ENCODE data around the gene MYH8.

MYH8 gene

GRCh38 chr17:10421900-10422542 is at the start of gene MYH8:
TSS of gene MYH8 (minus strand) at chr17:10421950. CDS start at chr17:10420227, 1,723 bp downstream.
- DNase-seq (ENCODE audit: extremely low spot score, insufficient read length, low read depth) (no peak), FAIRE-seq (no peak)

- DNase-seq (ENCODE audit: extremely low spot score, insufficient read length, low read depth) (no peak), FAIRE-seq (no peak)
These were observed 47.7 kb upstream of the MYH8 start, which contains the start of gene MYH4 for GRCh38 chr17:10469459-10469858. TSS of gene MYH4 (minus strand) at chr17:10469559. CDS start at chr17:10466745, 2,814 bp downstream.

GRCh38 chr17:10463402-10463801 is 41.7 kb upstream of the MYH8 start:
- no peak for DNase-seq (ENCODE audit: extremely low spot score, insufficient read length, low read depth)

GRCh38 chr17:10460062-10460461 is 38.3 kb upstream of the MYH8 start:
- FAIRE-seq (no peak), DNase-seq (ENCODE audit: extremely low spot score, insufficient read length, low read depth) (no peak)

More at GRCh38 chr17:10463402-10463801, 41.7 kb upstream of the MYH8 start:
- no peak for FAIRE-seq

GRCh38 chr17:10458701-10459100 is 37.0 kb upstream of the MYH8 start:
- DNase-seq (ENCODE audit: extremely low spot score, insufficient read length, low read depth) (no peak), FAIRE-seq (no peak)

- DNase-seq (ENCODE audit: extremely low spot score, insufficient read length, low read depth): no peak
- FAIRE-seq: no peak
These were observed 36.2 kb upstream of the MYH8 start for GRCh38 chr17:10457952-10458351.

- DNase-seq (ENCODE audit: extremely low spot score, insufficient read length, low read depth): no peak
- no peak for FAIRE-seq
These were observed 25.5 kb upstream of the MYH8 start for GRCh38 chr17:10447026-10447931.

GRCh38 chr17:10439816-10440215 is 18.1 kb upstream of the MYH8 start:
- no peak for FAIRE-seq
- no peak for DNase-seq (ENCODE audit: extremely low spot score, insufficient read length, low read depth)

GRCh38 chr17:10435096-10435495 is 13.3 kb upstream of the MYH8 start:
- DNase-seq (ENCODE audit: extremely low spot score, insufficient read length, low read depth) (no peak), FAIRE-seq (no peak)

GRCh38 chr17:10429421-10430045 is 7.8 kb upstream of the MYH8 start:
- FAIRE-seq (no peak), DNase-seq (ENCODE audit: extremely low spot score, insufficient read length, low read depth) (no peak)

GRCh38 chr17:10428781-10429180 is 7.0 kb upstream of the MYH8 start:
- FAIRE-seq: no peak
- DNase-seq (ENCODE audit: extremely low spot score, insufficient read length, low read depth): no peak

- no peak for FAIRE-seq
These were observed 539 bp downstream of the MYH8 start for GRCh38 chr17:10421211-10421610.

GRCh38 chr17:10420811-10421210 is 939 bp downstream of the MYH8 start:
- FAIRE-seq (no peak), DNase-seq (ENCODE audit: extremely low spot score, insufficient read length, low read depth) (no peak)

More at GRCh38 chr17:10421211-10421610, 539 bp downstream of the MYH8 start:
- no peak for DNase-seq (ENCODE audit: extremely low spot score, insufficient read length, low read depth)

GRCh38 chr17:10417431-10417830 is 4.3 kb downstream of the MYH8 start:
- DNase-seq (ENCODE audit: extremely low spot score, insufficient read length, low read depth) (no peak), FAIRE-seq (no peak)

- no peak for DNase-seq (ENCODE audit: extremely low spot score, insufficient read length, low read depth)
- FAIRE-seq: no peak
These were observed 6.6 kb downstream of the MYH8 start for GRCh38 chr17:10415161-10415560.

GRCh38 chr17:10403589-10403988 is 18.2 kb downstream of the MYH8 start:
- FAIRE-seq (no peak), DNase-seq (ENCODE audit: extremely low spot score, insufficient read length, low read depth) (no peak)

GRCh38 chr17:10398352-10398751 is 23.4 kb downstream of the MYH8 start:
- FAIRE-seq (no peak), DNase-seq (ENCODE audit: extremely low spot score, insufficient read length, low read depth) (no peak)

- FAIRE-seq (no peak), DNase-seq (ENCODE audit: extremely low spot score, insufficient read length, low read depth) (no peak)
These were observed 25.1 kb downstream of the MYH8 start for GRCh38 chr17:10396524-10397163.

GRCh38 chr17:10394201-10394887 is 27.4 kb downstream of the MYH8 start:
- DNase-seq (ENCODE audit: extremely low spot score, insufficient read length, low read depth): no peak
- FAIRE-seq: no peak

- no peak for DNase-seq (ENCODE audit: extremely low spot score, insufficient read length, low read depth)
- FAIRE-seq: no peak
These were observed 28.9 kb downstream of the MYH8 start for GRCh38 chr17:10392880-10393279.
